Neural cell (in vitro differentiated cells): ENCODE measurements around the gene LIMCH1. TPM values are rescaled to one million over a fixed set of nuclear protein-coding genes. Genes with fewer than 3 reads are reported as not detected.

Experiments
- H2AFZ ChIP-seq: fragments of 200-600, 300-800 bp; sonication (generic), shearing (Covaris generic); 2 replicates; pipeline ENCODE4 v1.6.0; 2014; ENCODE audit warnings: low read depth, mild to moderate bottlenecking, antibody characterized with exemption, low read length, moderate library complexity
- H3F3A ChIP-seq: fragments of 200-600 bp; shearing (Covaris generic); 2 replicates; pipeline ENCODE4 v1.6.1; 2016; ENCODE audit warnings: mild to moderate bottlenecking, moderate library complexity, mixed read lengths, antibody characterized with exemption, low read length; ENCODE audit not compliant: insufficient read depth, poor library complexity, severe bottlenecking
- H3K27ac ChIP-seq: fragments of 200-600, 300-800 bp; sonication (generic), shearing (Covaris generic); 2 replicates; pipeline ENCODE4 v1.5.1; 2014; ENCODE audit warnings: mild to moderate bottlenecking, low read length, moderate library complexity
- H3K27me3 ChIP-seq: fragments of 300-800, 200-600 bp; sonication (generic), shearing (Covaris generic); 2 replicates; pipeline ENCODE4 v1.6.0; 2014; ENCODE audit warnings: mild to moderate bottlenecking, low read depth, low read length, moderate library complexity; ENCODE audit not compliant: insufficient read depth
- H3K36me3 ChIP-seq: fragments of 300-800, 200-600 bp; sonication (generic), shearing (Covaris generic); 2 replicates; pipeline ENCODE4 v1.5.1; 2014; ENCODE audit warnings: mild to moderate bottlenecking, antibody characterized with exemption, low read length, moderate library complexity; ENCODE audit not compliant: insufficient read depth
- H3K4me2 ChIP-seq: fragments of 300-800, 200-600 bp; sonication (generic), shearing (Covaris generic); 2 replicates; pipeline ENCODE4 v1.6.0; 2014; ENCODE audit warnings: mild to moderate bottlenecking, low read length
- H3K4me3 ChIP-seq: fragments of 300-800, 200-600 bp; sonication (generic), shearing (Covaris generic); 2 replicates; pipeline ENCODE4 v1.5.1; 2014; ENCODE audit warnings: mild to moderate bottlenecking, low read length, moderate library complexity
- H3K79me2 ChIP-seq: fragments of 200-600 bp; shearing (Covaris generic); replicated peaks from 2 replicates; pipeline ENCODE4 v1.6.0; 2014; ENCODE audit warnings: mild to moderate bottlenecking, low read length, moderate library complexity; ENCODE audit not compliant: insufficient read depth
- H3K9ac ChIP-seq: fragments of 300-800, 200-600 bp; sonication (generic), shearing (Covaris generic); 2 replicates; pipeline ENCODE4 v1.6.1; 2016; ENCODE audit warnings: mild to moderate bottlenecking, low read length, mixed read lengths
- H3K9me2 ChIP-seq: fragments of 200-600 bp; shearing (Covaris generic); 2 replicates; pipeline ENCODE4 v1.6.1; 2016; ENCODE audit warnings: mild to moderate bottlenecking, low read length, mixed read lengths; ENCODE audit not compliant: insufficient read depth
- H3K9me3 ChIP-seq: fragments of 200-600, 300-800 bp; sonication (generic), shearing (Covaris generic); 2 replicates; pipeline ENCODE4 v1.6.1; 2016; ENCODE audit warnings: mild to moderate bottlenecking, mixed run types, low read length, moderate library complexity, mixed read lengths
- H4K20me1 ChIP-seq: fragments of 200-600 bp; shearing (Covaris generic); 2 replicates; pipeline ENCODE4 v1.6.1; 2016; ENCODE audit warnings: mild to moderate bottlenecking, mixed run types; ENCODE audit not compliant: insufficient read depth
- EP300 ChIP-seq: fragments of 450-650 bp; conservative IDR thresholded peaks from 2 replicates; pipeline ENCODE4 v1.6.1; 2014; ENCODE audit warnings: antibody characterized with exemption, mild to moderate bottlenecking, moderate library complexity; ENCODE audit not compliant: poor library complexity, severe bottlenecking
- EZH2 ChIP-seq: fragments of 200-600, 300-800 bp; shearing (Covaris generic), sonication (generic); IDR thresholded peaks from 2 replicates; pipeline ENCODE4 v1.6.1; 2014; ENCODE audit warnings: antibody characterized with exemption, low read length, borderline replicate concordance, mild to moderate bottlenecking; ENCODE audit not compliant: insufficient read depth, poor library complexity, severe bottlenecking
- MXI1 ChIP-seq: fragments of 450-650 bp; conservative IDR thresholded peaks from 2 replicates; pipeline ENCODE4 v1.6.1; 2014; ENCODE audit warnings: antibody characterized with exemption, mild to moderate bottlenecking; ENCODE audit not compliant: poor library complexity, severe bottlenecking
- POLR2AphosphoS5 ChIP-seq: IDR thresholded peaks from 2 replicates; pipeline ENCODE4 v1.6.1; 2012
- RAD21 ChIP-seq: fragments of 450-650 bp; conservative IDR thresholded peaks from 2 replicates; pipeline ENCODE4 v1.6.1; 2014; ENCODE audit warnings: antibody characterized with exemption, mild to moderate bottlenecking, moderate library complexity
- SMC3 ChIP-seq: fragments of 450-650 bp; conservative IDR thresholded peaks from 2 replicates; pipeline ENCODE4 v1.6.1; 2014; ENCODE audit warnings: antibody characterized with exemption, mild to moderate bottlenecking, moderate library complexity; ENCODE audit not compliant: poor library complexity
- TAF1 ChIP-seq: IDR thresholded peaks from 2 replicates; pipeline ENCODE4 v1.6.1; 2012; ENCODE audit warnings: low read depth
- polyA plus RNA-seq: library from polyadenylated mRNA; depleted of rRNA; stranded (reverse); fragments of >200 nt; gene quantifications from 2 replicates; pipeline ENCODE4 v1.2.3, GENCODE V29; 2014
- TF ChIP-seq, protein P1 (sequence below): IDR thresholded peaks from 2 replicates; pipeline ENCODE4 v1.6.1; 2012; ENCODE audit warnings: borderline replicate concordance
- TF ChIP-seq, protein P2 (sequence below): fragments of 450-650 bp; IDR thresholded peaks from 2 replicates; pipeline ENCODE4 v1.5.1; 2014; ENCODE audit warnings: antibody characterized with exemption, mild to moderate bottlenecking, moderate library complexity; ENCODE audit not compliant: poor library complexity, severe bottlenecking

LIMCH1 gene
- polyA plus RNA-seq, 1 donor from 2014 or later: 9.1 TPM

GRCh38 chr4:41633321-41633720 lies 95.4 kb downstream of the LIMCH1 start:
- H3K27ac ChIP-seq: no peak overlapping the region

DNA sequence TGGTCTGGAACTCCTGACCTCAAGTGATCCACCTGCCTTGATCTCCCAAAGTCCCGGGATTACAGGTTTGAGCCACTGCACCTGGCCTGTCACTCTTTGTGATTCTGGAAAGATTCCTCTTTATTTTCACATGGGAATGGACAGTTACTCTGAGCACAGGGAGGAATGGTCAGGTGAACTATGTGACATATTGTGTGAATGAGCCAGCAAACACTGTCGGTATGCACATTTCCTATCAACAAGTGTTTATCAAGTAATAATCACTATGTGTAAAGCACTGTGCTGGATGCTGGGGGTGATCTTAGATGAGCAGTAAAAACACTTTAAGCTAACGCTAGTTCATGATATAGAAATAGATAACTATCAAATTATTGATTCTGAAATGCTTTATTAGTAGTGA lies 97.5 kb downstream of the LIMCH1 start:
- H3K9me3 ChIP-seq: no peaks in the 10 kb centered on the region
- H3K36me3 ChIP-seq: no peaks in the 10 kb centered on the region
- no peak overlapping the region for H2AFZ ChIP-seq
- H3F3A ChIP-seq: no peaks in the 10 kb centered on the region
- no peak overlapping the region for H3K4me3 ChIP-seq
- H3K4me2 ChIP-seq: no peak overlapping the region
- no peak overlapping the region for H3K27ac ChIP-seq
- no peaks in the 10 kb centered on the region for H3K79me2 ChIP-seq
- H3K27me3 ChIP-seq: peaks cover 4% of the 10 kb centered on the region
- H4K20me1 ChIP-seq: no peaks in the 10 kb centered on the region
- no peak for TF ChIP-seq EZH2
- TF ChIP-seq, protein P1, sequence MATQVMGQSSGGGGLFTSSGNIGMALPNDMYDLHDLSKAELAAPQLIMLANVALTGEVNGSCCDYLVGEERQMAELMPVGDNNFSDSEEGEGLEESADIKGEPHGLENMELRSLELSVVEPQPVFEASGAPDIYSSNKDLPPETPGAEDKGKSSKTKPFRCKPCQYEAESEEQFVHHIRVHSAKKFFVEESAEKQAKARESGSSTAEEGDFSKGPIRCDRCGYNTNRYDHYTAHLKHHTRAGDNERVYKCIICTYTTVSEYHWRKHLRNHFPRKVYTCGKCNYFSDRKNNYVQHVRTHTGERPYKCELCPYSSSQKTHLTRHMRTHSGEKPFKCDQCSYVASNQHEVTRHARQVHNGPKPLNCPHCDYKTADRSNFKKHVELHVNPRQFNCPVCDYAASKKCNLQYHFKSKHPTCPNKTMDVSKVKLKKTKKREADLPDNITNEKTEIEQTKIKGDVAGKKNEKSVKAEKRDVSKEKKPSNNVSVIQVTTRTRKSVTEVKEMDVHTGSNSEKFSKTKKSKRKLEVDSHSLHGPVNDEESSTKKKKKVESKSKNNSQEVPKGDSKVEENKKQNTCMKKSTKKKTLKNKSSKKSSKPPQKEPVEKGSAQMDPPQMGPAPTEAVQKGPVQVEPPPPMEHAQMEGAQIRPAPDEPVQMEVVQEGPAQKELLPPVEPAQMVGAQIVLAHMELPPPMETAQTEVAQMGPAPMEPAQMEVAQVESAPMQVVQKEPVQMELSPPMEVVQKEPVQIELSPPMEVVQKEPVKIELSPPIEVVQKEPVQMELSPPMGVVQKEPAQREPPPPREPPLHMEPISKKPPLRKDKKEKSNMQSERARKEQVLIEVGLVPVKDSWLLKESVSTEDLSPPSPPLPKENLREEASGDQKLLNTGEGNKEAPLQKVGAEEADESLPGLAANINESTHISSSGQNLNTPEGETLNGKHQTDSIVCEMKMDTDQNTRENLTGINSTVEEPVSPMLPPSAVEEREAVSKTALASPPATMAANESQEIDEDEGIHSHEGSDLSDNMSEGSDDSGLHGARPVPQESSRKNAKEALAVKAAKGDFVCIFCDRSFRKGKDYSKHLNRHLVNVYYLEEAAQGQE: no peak
- no peak for TF ChIP-seq MXI1
- TF ChIP-seq, protein P2, sequence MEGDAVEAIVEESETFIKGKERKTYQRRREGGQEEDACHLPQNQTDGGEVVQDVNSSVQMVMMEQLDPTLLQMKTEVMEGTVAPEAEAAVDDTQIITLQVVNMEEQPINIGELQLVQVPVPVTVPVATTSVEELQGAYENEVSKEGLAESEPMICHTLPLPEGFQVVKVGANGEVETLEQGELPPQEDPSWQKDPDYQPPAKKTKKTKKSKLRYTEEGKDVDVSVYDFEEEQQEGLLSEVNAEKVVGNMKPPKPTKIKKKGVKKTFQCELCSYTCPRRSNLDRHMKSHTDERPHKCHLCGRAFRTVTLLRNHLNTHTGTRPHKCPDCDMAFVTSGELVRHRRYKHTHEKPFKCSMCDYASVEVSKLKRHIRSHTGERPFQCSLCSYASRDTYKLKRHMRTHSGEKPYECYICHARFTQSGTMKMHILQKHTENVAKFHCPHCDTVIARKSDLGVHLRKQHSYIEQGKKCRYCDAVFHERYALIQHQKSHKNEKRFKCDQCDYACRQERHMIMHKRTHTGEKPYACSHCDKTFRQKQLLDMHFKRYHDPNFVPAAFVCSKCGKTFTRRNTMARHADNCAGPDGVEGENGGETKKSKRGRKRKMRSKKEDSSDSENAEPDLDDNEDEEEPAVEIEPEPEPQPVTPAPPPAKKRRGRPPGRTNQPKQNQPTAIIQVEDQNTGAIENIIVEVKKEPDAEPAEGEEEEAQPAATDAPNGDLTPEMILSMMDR: no peak
- TF ChIP-seq POLR2AphosphoS5: no peak
- no peak for TF ChIP-seq RAD21
- TF ChIP-seq EP300: no peak
- TF ChIP-seq SMC3: no peak
- TF ChIP-seq TAF1: no peak
- H3K9ac ChIP-seq: no peak overlapping the region
- H3K9me2 ChIP-seq: no peaks in the 10 kb centered on the region

More at GRCh38 chr4:41633321-41633720, 95.4 kb downstream of the LIMCH1 start:
- TF ChIP-seq EP300: no peak
- TF ChIP-seq EZH2: no peak
- TF ChIP-seq, protein P1: no peak
- no peak for TF ChIP-seq POLR2AphosphoS5
- TF ChIP-seq, protein P2: no peak
- TF ChIP-seq SMC3: no peak
- no peak for TF ChIP-seq MXI1
- TF ChIP-seq TAF1: no peak
- TF ChIP-seq RAD21: no peak
- no peaks in the 10 kb centered on the region for H3K9me2 ChIP-seq
- peaks cover 2% of the 10 kb centered on the region for H3K27me3 ChIP-seq
- H2AFZ ChIP-seq: no peak overlapping the region
- no peaks in the 10 kb centered on the region for H3K79me2 ChIP-seq
- no peaks in the 10 kb centered on the region for H3K9me3 ChIP-seq
- H3K4me3 ChIP-seq: no peak overlapping the region
- no peaks in the 10 kb centered on the region for H3F3A ChIP-seq
- H4K20me1 ChIP-seq: no peaks in the 10 kb centered on the region
- no peak overlapping the region for H3K4me2 ChIP-seq
- H3K9ac ChIP-seq: no peak overlapping the region
- no peaks in the 10 kb centered on the region for H3K36me3 ChIP-seq
